ENCODE measurements around the gene TM4SF1. TPM values are rescaled to one million over a fixed set of nuclear protein-coding genes. Genes with fewer than 3 reads are reported as not detected.

Gene TM4SF1
- total and polyA plus RNA-seq, 9 of the 15 experiments (the other 6 are each of a cell fraction or from before 2014, with no cell fraction given), result 0.06 to 0.44 (median 0.08) TPM; not detected in 4

- Histone ChIP-seq H4K20me1 (replicated peaks; ENCODE audit: control insufficient read depth, insufficient read depth, low read length) (no peaks in the 10 kb centered on the region), H2AFZ (ENCODE audit: low read depth, low read length) (no peak overlapping the region), H3K36me3 (ENCODE audit: control insufficient read depth, insufficient read depth, low read length) (no peaks in the 10 kb centered on the region), H3K79me2 (ENCODE audit: control insufficient read depth, insufficient read depth, low read length) (no peaks in the 10 kb centered on the region), H3K27ac (ENCODE audit: extremely low read depth, low read depth, low read length) (no peak overlapping the region), H3K9me3 (replicated peaks; ENCODE audit: control insufficient read depth, insufficient read depth, low read depth, low read length) (no peaks in the 10 kb centered on the region), H3K4me1 (replicated peaks in 1 of 2; ENCODE audit: control insufficient read depth in 2 of 2, insufficient read depth in 2 of 2, low read length in 2 of 2) (no peaks in the 10 kb centered on the region), H3K4me3 (no peak overlapping the region), H3K4me2 (ENCODE audit: insufficient read depth, low read length) (no peak overlapping the region), H3K9ac (ENCODE audit: insufficient read depth in 1 of 2, low read depth in 2 of 2, low read length in 2 of 2) (no peak overlapping the region), H3K27me3 (ENCODE audit: control insufficient read depth in 2 of 2, insufficient read depth in 2 of 2, low read length in 2 of 2) (no peaks in the 10 kb centered on the region), H3K9me1 (ENCODE audit: control insufficient read depth, insufficient read depth, low read length) (no peaks in the 10 kb centered on the region)
- TF ChIP-seq ZNF785 (CRISPR knock-in tag; IDR thresholded peaks at IDR 0.05), result no peak
- BruUV-seq (replicated peaks), result no TSS peak
- ChIA-PET POLR2A (no interaction called here), CTCF (ENCODE audit: low intra/inter-chr PET ratio) (no interaction called here)
- in situ Hi-C loops (cut with MboI) (loop anchor here (10.0 kb wide), 1 partner anchor 1355 kb away; no protein-coding TSS in a partner anchor), intact Hi-C loops (cut with micrococcal nuclease) (no loop called here)
- DNase-seq (ENCODE audit: extremely low read depth in 1 of 4, low spot score in 3 of 4), result no peak
- ATAC-seq, result no peak
- FAIRE-seq, result no peak
- 0% methylated on average over 2 of the region's 2 CpGs for WGBS (ENCODE audit: insufficient coverage, low coverage, missing lambda C conversion rate)
Measured at GRCh38 chr3:149409351-149409750, 31.9 kb upstream of the TM4SF1 start.

GRCh38 chr3:149407898-149408297 is 30.4 kb upstream of the TM4SF1 start:
- Histone ChIP-seq H2AFZ (ENCODE audit: low read depth, low read length) (no peak overlapping the region), H3K9me1 (ENCODE audit: control insufficient read depth, insufficient read depth, low read length) (no peaks in the 10 kb centered on the region), H3K9ac (ENCODE audit: insufficient read depth in 1 of 2, low read depth in 2 of 2, low read length in 2 of 2) (no peak overlapping the region), H3K4me3 (no peak overlapping the region), H3K4me2 (ENCODE audit: insufficient read depth, low read length) (no peak overlapping the region), H3K27me3 (ENCODE audit: control insufficient read depth in 2 of 2, insufficient read depth in 2 of 2, low read length in 2 of 2) (no peaks in the 10 kb centered on the region), H3K9me3 (replicated peaks; ENCODE audit: control insufficient read depth, insufficient read depth, low read depth, low read length) (no peaks in the 10 kb centered on the region), H4K20me1 (replicated peaks; ENCODE audit: control insufficient read depth, insufficient read depth, low read length) (no peaks in the 10 kb centered on the region), H3K36me3 (ENCODE audit: control insufficient read depth, insufficient read depth, low read length) (no peaks in the 10 kb centered on the region), H3K79me2 (ENCODE audit: control insufficient read depth, insufficient read depth, low read length) (no peaks in the 10 kb centered on the region), H3K27ac (ENCODE audit: extremely low read depth, low read depth, low read length) (no peak overlapping the region), H3K4me1 (replicated peaks in 1 of 2; ENCODE audit: control insufficient read depth in 2 of 2, insufficient read depth in 2 of 2, low read length in 2 of 2) (no peaks in the 10 kb centered on the region)
- intact Hi-C loops (cut with micrococcal nuclease), result no loop called here
- ChIA-PET POLR2A (no interaction called here), CTCF (ENCODE audit: low intra/inter-chr PET ratio) (no interaction called here)
- ATAC-seq, result no peak
- WGBS (ENCODE audit: insufficient coverage, low coverage, missing lambda C conversion rate), result 0% methylated on average over 3 of the region's 3 CpGs
- BruUV-seq (replicated peaks), result no TSS peak
- FAIRE-seq, result no peak
- no peak for DNase-seq (ENCODE audit: extremely low read depth in 1 of 4, low spot score in 3 of 4)
- in situ Hi-C loops (cut with MboI), result loop anchor here (10.0 kb wide), 1 partner anchor 1353 kb away; no protein-coding TSS in a partner anchor
- TF ChIP-seq ZNF830 (CRISPR knock-in tag; IDR thresholded peaks at IDR 0.05) (no peak), SIN3A (IDR thresholded peaks at IDR 0.05; ENCODE audit: borderline replicate concordance in 2 of 2, control insufficient read depth in 1 of 2, low read depth in 2 of 2, low read length in 2 of 2) (no peak), ZNF695 (CRISPR knock-in tag; IDR thresholded peaks at IDR 0.05) (no peak), TRIM24 (IDR thresholded peaks at IDR 0.05) (no peak), ZNF143 (CRISPR knock-in tag; IDR thresholded peaks at IDR 0.05) (no peak), CTCFL (IDR thresholded peaks at IDR 0.05; ENCODE audit: borderline replicate concordance, insufficient read depth, low read depth, low read length, poor library complexity, severe bottlenecking) (no peak), SFPQ (IDR thresholded peaks at IDR 0.05; ENCODE audit: low read depth, low read length) (no peak), CHD1 (IDR thresholded peaks at IDR 0.05; ENCODE audit: low read length) (no peak), NCOA1 (IDR thresholded peaks at IDR 0.05; ENCODE audit: low read depth) (no peak)
